ENCODE data around the gene ACP6. TPM values are rescaled to one million over a fixed set of nuclear protein-coding genes. Genes with fewer than 3 reads are reported as not detected.

Gene ACP6
- total RNA-seq, 3 donors from 2014 or later (not counting 1 experiment from before 2014, with no cell fraction given), result 7.7 to 9.4 (median 7.8) TPM

DNA sequence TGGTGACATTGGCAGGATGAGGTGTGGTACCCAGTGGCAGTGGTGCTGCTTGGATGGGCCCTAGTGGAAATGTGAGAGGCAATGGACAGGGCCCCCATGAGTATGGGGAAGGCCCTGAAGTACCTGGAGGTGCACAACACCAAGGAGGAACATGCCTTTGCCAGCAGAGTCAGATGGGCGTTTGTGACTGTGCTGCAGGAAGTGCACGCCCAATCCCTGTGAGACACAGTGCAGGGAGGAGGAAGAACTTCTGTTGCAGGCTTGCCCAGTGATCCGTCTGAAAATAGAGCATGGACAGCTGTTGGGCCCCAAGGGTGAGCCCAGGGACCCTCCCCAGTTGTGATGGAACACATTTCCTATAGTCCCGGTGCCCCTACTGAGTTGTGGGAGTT is 47.4 kb upstream of the ACP6 start:
- Histone ChIP-seq H3K27me3 (ENCODE audit: control insufficient read depth, insufficient read depth, low read length) (no peaks in the 10 kb centered on the region), H3K4me3 (ENCODE audit: low read length) (no peak overlapping the region), H3K9me3 (ENCODE audit: control insufficient read depth, insufficient read depth, low read length) (peaks cover 4% of the 10 kb centered on the region), H3K36me3 (ENCODE audit: control insufficient read depth, insufficient read depth, low read length) (no peaks in the 10 kb centered on the region), H3K27ac (ENCODE audit: low read length) (no peak overlapping the region), H3K4me1 (ENCODE audit: control insufficient read depth, insufficient read depth, low read length) (no peaks in the 10 kb centered on the region)
- ATAC-seq, result peak in 1 of 3 donors; percentile 33
- no peak for TF ChIP-seq CTCF (IDR thresholded peaks at IDR 0.05)
- H3K4me1 Mint-ChIP-seq, result peaks cover 4 to 5% of the 10 kb centered on the region in 2 donors
- no peaks in the 10 kb centered on the region for H3K9me3 Mint-ChIP-seq
- H3K27ac Mint-ChIP-seq, result no peak overlapping the region
- no peaks in the 10 kb centered on the region for H3K36me3 Mint-ChIP-seq
- no peak for DNase-seq
- no peak overlapping the region for H3K4me3 Mint-ChIP-seq
- WGBS (ENCODE audit: insufficient coverage), result 27% methylated on average over 4 of the region's 4 CpGs
- H3K27me3 Mint-ChIP-seq (ENCODE audit: low read depth in 2 of 2), result peaks cover 40 to 42% of the 10 kb centered on the region in 2 donors
- intact Hi-C loops (cut with micrococcal nuclease), result no loop called here

- H3K9me3 Mint-ChIP-seq, result no peaks in the 10 kb centered on the region
- no peaks in the 10 kb centered on the region for H3K36me3 ChIP-seq (ENCODE audit: control insufficient read depth, insufficient read depth, low read length)
- no peak overlapping the region for H3K27ac Mint-ChIP-seq
- no peaks in the 10 kb centered on the region for H3K36me3 Mint-ChIP-seq
- H3K4me1 Mint-ChIP-seq, result peaks cover 4 to 5% of the 10 kb centered on the region in 2 donors
- H3K27me3 ChIP-seq (ENCODE audit: control insufficient read depth, insufficient read depth, low read length), result no peaks in the 10 kb centered on the region
- H3K27ac ChIP-seq (ENCODE audit: low read length), result no peak overlapping the region
- DNase-seq (peak in 1 of 2 donors; percentile 17), ATAC-seq (no peak)
- H3K27me3 Mint-ChIP-seq (ENCODE audit: low read depth in 2 of 2), result peaks cover 38 to 42% of the 10 kb centered on the region in 2 donors
- H3K4me3 Mint-ChIP-seq, result no peak overlapping the region
- no peak overlapping the region for H3K4me3 ChIP-seq (ENCODE audit: low read length)
- no peak for TF ChIP-seq CTCF (IDR thresholded peaks at IDR 0.05)
- WGBS (ENCODE audit: insufficient coverage), result 88% methylated on average over 6 of the region's 6 CpGs
- H3K9me3 ChIP-seq (ENCODE audit: control insufficient read depth, insufficient read depth, low read length), result peaks cover 4% of the 10 kb centered on the region
- no peaks in the 10 kb centered on the region for H3K4me1 ChIP-seq (ENCODE audit: control insufficient read depth, insufficient read depth, low read length)
- intact Hi-C loops (cut with micrococcal nuclease), result no loop called here
Measured at GRCh38 chr1:147717051-147717705, 46.9 kb upstream of the ACP6 start.

GRCh38 chr1:147712605-147713004 is 42.3 kb upstream of the ACP6 start:
- intact Hi-C loops (cut with micrococcal nuclease), result no loop called here
- Mint-ChIP-seq H3K27me3 (ENCODE audit: low read depth in 2 of 2) (peaks cover 47 to 58% of the 10 kb centered on the region in 2 donors), H3K9me3 (no peaks in the 10 kb centered on the region), H3K27ac (no peak overlapping the region), H3K4me1 (peaks cover 4 to 5% of the 10 kb centered on the region in 2 donors), H3K4me3 (no peak overlapping the region), H3K36me3 (no peaks in the 10 kb centered on the region)
- Histone ChIP-seq H3K4me1 (ENCODE audit: control insufficient read depth, insufficient read depth, low read length) (no peaks in the 10 kb centered on the region), H3K9me3 (ENCODE audit: control insufficient read depth, insufficient read depth, low read length) (no peaks in the 10 kb centered on the region), H3K4me3 (ENCODE audit: low read length) (no peak overlapping the region), H3K27ac (ENCODE audit: low read length) (no peak overlapping the region), H3K36me3 (ENCODE audit: control insufficient read depth, insufficient read depth, low read length) (no peaks in the 10 kb centered on the region), H3K27me3 (ENCODE audit: control insufficient read depth, insufficient read depth, low read length) (no peaks in the 10 kb centered on the region)
- TF ChIP-seq CTCF (IDR thresholded peaks at IDR 0.05), result no peak
- ATAC-seq, result no peak
- no peak for DNase-seq
